ENCODE data around the gene NAV3.

- TF ChIP-seq CTCF (IDR thresholded peaks at IDR 0.05) (no peak), POLR2AphosphoS5 (IDR thresholded peaks at IDR 0.05) (no peak)
These were observed 135.1 kb downstream of the NAV3 start for GRCh38 chr12:77965790-77966189.

Measured in prostate gland (tissue), 2 donors.